KMS-11 (cell line): Measurements from ENCODE around the gene ACAD8.

ENCODE experiments used
- H2AFZ ChIP-seq: fragments of 200-600 bp; sonication (generic); 2 replicates; pipeline ENCODE4 v1.6.1; 2016; ENCODE audit warnings: antibody characterized with exemption, mixed run types, low read depth
- H3K27ac ChIP-seq: fragments of 200-600 bp; sonication (generic); 2 replicates; pipeline ENCODE4 v1.6.1; 2016; ENCODE audit warnings: mild to moderate bottlenecking, mixed run types
- H3K27me3 ChIP-seq: fragments of 200-600 bp; sonication (generic); 2 replicates; pipeline ENCODE4 v1.6.1; 2017; ENCODE audit warnings: mild to moderate bottlenecking, low read depth, mixed run types, moderate library complexity; ENCODE audit not compliant: insufficient read depth
- H3K36me3 ChIP-seq: fragments of 200-600 bp; sonication (generic); 2 replicates; pipeline ENCODE4 v1.6.1; 2017; ENCODE audit warnings: mild to moderate bottlenecking, mixed run types; ENCODE audit not compliant: insufficient read depth
- H3K4me1 ChIP-seq: fragments of 200-600 bp; sonication (generic); 2 replicates; pipeline ENCODE4 v1.6.1; 2016; ENCODE audit warnings: mild to moderate bottlenecking, low read depth, mixed run types; ENCODE audit not compliant: poor library complexity, severe bottlenecking
- H3K4me2 ChIP-seq: fragments of 200-600 bp; sonication (generic); 2 replicates; pipeline ENCODE4 v1.7.0; 2016; ENCODE audit warnings: mild to moderate bottlenecking, mixed run types
- H3K4me3 ChIP-seq: fragments of 200-600 bp; sonication (generic); IDR thresholded peaks from 2 replicates; pipeline ENCODE4 v1.6.1; 2017; ENCODE audit warnings: low read depth, low read length, mixed read lengths; ENCODE audit not compliant: insufficient read depth
- H3K79me2 ChIP-seq: fragments of 200-600 bp; sonication (generic); 2 replicates; pipeline ENCODE4 v1.6.1; 2016; ENCODE audit warnings: low read depth, mixed run types; ENCODE audit not compliant: insufficient read depth
- H3K9ac ChIP-seq: fragments of 200-600 bp; sonication (generic); 2 replicates; pipeline ENCODE4 v1.6.1; 2016; ENCODE audit warnings: mild to moderate bottlenecking, mixed run types
- H4K20me1 ChIP-seq: fragments of 200-600 bp; sonication (generic); 2 replicates; pipeline ENCODE4 v1.6.1; 2016; ENCODE audit warnings: mild to moderate bottlenecking, mixed run types; ENCODE audit not compliant: insufficient read depth
- TF ChIP-seq, protein P1 (sequence below): fragments of 200-600 bp; sonication (generic); conservative IDR thresholded peaks from 2 replicates; pipeline ENCODE4 v1.6.1; 2017; ENCODE audit warnings: low read depth, mild to moderate bottlenecking, antibody characterized with exemption, low read length, moderate library complexity, mixed read lengths

The ACAD8 gene

DNA sequence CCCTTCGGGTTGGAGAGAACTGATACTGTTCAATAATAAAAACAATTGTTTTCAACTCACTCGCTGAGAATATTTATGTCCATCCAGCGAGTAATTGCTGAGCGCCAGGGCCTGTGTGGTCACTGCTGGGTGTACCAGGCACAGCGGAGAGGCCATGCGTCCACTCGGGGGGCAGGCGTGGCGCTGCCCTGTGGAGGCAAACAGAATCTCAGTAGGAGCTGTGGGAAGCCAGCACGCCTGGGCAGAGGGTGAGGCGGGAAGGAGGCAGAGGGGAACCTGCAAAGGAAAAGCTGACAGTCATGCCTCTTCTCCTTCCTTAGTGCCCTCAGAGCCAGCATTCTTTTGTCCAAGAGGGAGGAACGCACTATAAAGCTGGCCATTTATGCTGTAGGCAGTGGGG, 34.2 kb downstream of the ACAD8 start:
- TF ChIP-seq, protein P1, sequence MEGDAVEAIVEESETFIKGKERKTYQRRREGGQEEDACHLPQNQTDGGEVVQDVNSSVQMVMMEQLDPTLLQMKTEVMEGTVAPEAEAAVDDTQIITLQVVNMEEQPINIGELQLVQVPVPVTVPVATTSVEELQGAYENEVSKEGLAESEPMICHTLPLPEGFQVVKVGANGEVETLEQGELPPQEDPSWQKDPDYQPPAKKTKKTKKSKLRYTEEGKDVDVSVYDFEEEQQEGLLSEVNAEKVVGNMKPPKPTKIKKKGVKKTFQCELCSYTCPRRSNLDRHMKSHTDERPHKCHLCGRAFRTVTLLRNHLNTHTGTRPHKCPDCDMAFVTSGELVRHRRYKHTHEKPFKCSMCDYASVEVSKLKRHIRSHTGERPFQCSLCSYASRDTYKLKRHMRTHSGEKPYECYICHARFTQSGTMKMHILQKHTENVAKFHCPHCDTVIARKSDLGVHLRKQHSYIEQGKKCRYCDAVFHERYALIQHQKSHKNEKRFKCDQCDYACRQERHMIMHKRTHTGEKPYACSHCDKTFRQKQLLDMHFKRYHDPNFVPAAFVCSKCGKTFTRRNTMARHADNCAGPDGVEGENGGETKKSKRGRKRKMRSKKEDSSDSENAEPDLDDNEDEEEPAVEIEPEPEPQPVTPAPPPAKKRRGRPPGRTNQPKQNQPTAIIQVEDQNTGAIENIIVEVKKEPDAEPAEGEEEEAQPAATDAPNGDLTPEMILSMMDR, result no peak
- H3K79me2 ChIP-seq, result no peaks in the 10 kb centered on the region
- no peak overlapping the region for H3K4me3 ChIP-seq
- no peaks in the 10 kb centered on the region for H3K27me3 ChIP-seq
- no peaks in the 10 kb centered on the region for H3K4me1 ChIP-seq
- H3K27ac ChIP-seq, result no peak overlapping the region
- no peak overlapping the region for H2AFZ ChIP-seq
- H3K4me2 ChIP-seq, result no peak overlapping the region
- no peaks in the 10 kb centered on the region for H4K20me1 ChIP-seq
- no peak overlapping the region for H3K9ac ChIP-seq
- H3K36me3 ChIP-seq, result no peaks in the 10 kb centered on the region

DNA sequence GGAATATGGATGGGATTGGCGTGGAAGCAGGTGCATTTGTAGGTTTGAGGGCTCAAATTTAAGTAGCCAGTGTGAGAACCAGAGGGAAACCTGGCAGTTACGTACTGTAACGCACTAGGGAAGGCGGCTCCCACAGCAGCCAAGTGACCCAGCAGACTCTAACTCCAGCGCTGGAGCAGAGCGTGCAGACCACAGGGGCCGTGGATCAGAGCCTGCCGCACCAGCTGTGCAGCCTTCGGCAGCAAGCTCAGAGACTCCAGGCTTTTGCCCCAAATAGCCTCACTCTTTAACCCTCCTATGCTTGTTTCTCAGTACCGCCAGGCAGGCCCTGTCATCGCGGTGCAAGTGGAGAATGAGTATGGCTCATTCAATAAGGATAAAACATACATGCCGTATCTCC, 35.1 kb downstream of the ACAD8 start:
- TF ChIP-seq, protein P1, result no peak
- no peaks in the 10 kb centered on the region for H3K79me2 ChIP-seq
- H4K20me1 ChIP-seq, result no peaks in the 10 kb centered on the region
- H2AFZ ChIP-seq, result no peak overlapping the region
- no peaks in the 10 kb centered on the region for H3K27me3 ChIP-seq
- no peaks in the 10 kb centered on the region for H3K4me1 ChIP-seq
- no peak overlapping the region for H3K4me2 ChIP-seq
- H3K9ac ChIP-seq, result no peak overlapping the region
- no peak overlapping the region for H3K4me3 ChIP-seq
- H3K27ac ChIP-seq, result no peak overlapping the region
- H3K36me3 ChIP-seq, result no peaks in the 10 kb centered on the region

DNA sequence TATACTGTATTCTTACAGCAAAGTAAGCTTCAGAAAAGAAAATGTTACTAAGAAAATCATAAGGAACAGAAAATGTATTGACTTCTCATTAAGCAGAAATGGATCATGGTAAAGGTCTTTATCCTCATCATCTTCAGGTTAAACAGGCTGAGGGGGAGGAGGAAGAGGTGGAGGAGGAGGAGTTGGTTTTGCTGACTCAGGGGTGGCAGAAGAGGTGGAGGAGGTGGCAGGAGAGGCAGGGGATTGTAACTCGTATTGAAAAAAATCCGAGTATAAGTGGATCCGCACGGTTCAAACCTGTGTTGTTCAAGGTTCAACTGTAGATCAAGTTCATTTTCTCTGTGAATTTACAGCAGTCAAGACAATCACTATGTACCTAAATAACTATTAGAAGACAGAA, 35.8 kb downstream of the ACAD8 start:
- Histone ChIP-seq H3K4me3 (no peak overlapping the region), H3K4me2 (no peak overlapping the region), H3K4me1 (no peaks in the 10 kb centered on the region), H3K36me3 (no peaks in the 10 kb centered on the region), H4K20me1 (no peaks in the 10 kb centered on the region), H2AFZ (no peak overlapping the region), H3K27me3 (no peaks in the 10 kb centered on the region), H3K27ac (no peak overlapping the region), H3K9ac (no peak overlapping the region), H3K79me2 (no peaks in the 10 kb centered on the region)
- TF ChIP-seq, protein P1, result no peak

- H3K27me3 ChIP-seq, result no peaks in the 10 kb centered on the region
- H3K4me3 ChIP-seq, result no peak overlapping the region
- H4K20me1 ChIP-seq, result no peaks in the 10 kb centered on the region
- H3K9ac ChIP-seq, result no peak overlapping the region
- H2AFZ ChIP-seq, result no peak overlapping the region
- TF ChIP-seq, protein P1, result no peak
- H3K4me2 ChIP-seq, result no peak overlapping the region
- H3K4me1 ChIP-seq, result no peaks in the 10 kb centered on the region
- no peak overlapping the region for H3K27ac ChIP-seq
- H3K79me2 ChIP-seq, result no peaks in the 10 kb centered on the region
- H3K36me3 ChIP-seq, result no peaks in the 10 kb centered on the region
These were observed 36.4 kb downstream of the ACAD8 start for GRCh38 chr11:134289789-134290188.
